Endometrial microvascular endothelial cells (primary cell): ENCODE results near the gene SIRT4. TPM values are rescaled to one million over a fixed set of nuclear protein-coding genes. Genes with fewer than 3 reads are reported as not detected.
"Not testable (repeated sequence)": the region's sequence is repeated elsewhere in the genome, so short reads cannot be mapped to it uniquely, and the experiment has no call there.

Experiments used
- in situ Hi-C: cut with HindIII; loops from 2 replicates; pipeline ENCODE4 v1.10.0; 2017; ENCODE audit warnings: low sequenced_read_pairs, low pct_unique_long_range_greater_than_20kb; ENCODE audit errors: inconsistent ontology term
- total RNA-seq: library from RNA; depleted of rRNA; stranded (reverse); fragments of >200 nt; gene quantifications from one replicate; pipeline ENCODE4 v1.2.3, GENCODE V29; 2015; ENCODE audit errors: inconsistent ontology term

The SIRT4 gene
- total RNA-seq, 1 donor from 2014 or later = 5.2 TPM

GRCh38 chr12:120331390-120331789 is 29.3 kb downstream of the SIRT4 start:
- in situ Hi-C loops = no loop called here

- in situ Hi-C loops = no loop called here
Observed at GRCh38 chr12:120332041-120332440, 29.9 kb downstream of the SIRT4 start.

GRCh38 chr12:120332523-120332922 is 30.4 kb downstream of the SIRT4 start:
- in situ Hi-C loops = no loop called here

GRCh38 chr12:120335447-120335846 is 33.3 kb downstream of the SIRT4 start:
- in situ Hi-C loops = not testable (repeated sequence)

- in situ Hi-C loops = not testable (repeated sequence)
Observed at GRCh38 chr12:120336392-120336791, 34.3 kb downstream of the SIRT4 start.

- in situ Hi-C loops = no loop called here
Observed at GRCh38 chr12:120337730-120338129, 35.6 kb downstream of the SIRT4 start.

GRCh38 chr12:120339256-120339655 is 37.1 kb downstream of the SIRT4 start:
- in situ Hi-C loops = no loop called here

GRCh38 chr12:120342175-120343038 is 40.3 kb downstream of the SIRT4 start:
- in situ Hi-C loops = no loop called here

- in situ Hi-C loops = no loop called here
Observed at GRCh38 chr12:120343039-120343537, 41.0 kb downstream of the SIRT4 start.

- in situ Hi-C loops = no loop called here
Observed at GRCh38 chr12:120343692-120344091, 41.6 kb downstream of the SIRT4 start.

- in situ Hi-C loops = no loop called here
Observed at GRCh38 chr12:120346031-120346430, 43.9 kb downstream of the SIRT4 start.

- in situ Hi-C loops = no loop called here
Observed at GRCh38 chr12:120346681-120347080, 44.6 kb downstream of the SIRT4 start.

GRCh38 chr12:120347766-120348165 is 45.6 kb downstream of the SIRT4 start:
- in situ Hi-C loops = no loop called here

- in situ Hi-C loops = no loop called here
Observed at GRCh38 chr12:120350576-120351350, 48.6 kb downstream of the SIRT4 start.

- in situ Hi-C loops = no loop called here
Observed at GRCh38 chr12:120352117-120352516, 50.0 kb downstream of the SIRT4 start.

GRCh38 chr12:120353136-120353535 is 51.0 kb downstream of the SIRT4 start:
- in situ Hi-C loops = no loop called here

GRCh38 chr12:120353556-120354317 is 51.6 kb downstream of the SIRT4 start:
- in situ Hi-C loops = no loop called here

- in situ Hi-C loops = no loop called here
Observed at GRCh38 chr12:120356567-120357030, 54.5 kb downstream of the SIRT4 start.

- in situ Hi-C loops = no loop called here
Observed at GRCh38 chr12:120357104-120357503, 55.0 kb downstream of the SIRT4 start.
